ENCODE data around the gene CORO2A.
"Not testable (repeated sequence)": the region's sequence is repeated elsewhere in the genome, so short reads cannot be mapped to it uniquely, and the experiment has no call there.

Gene CORO2A

DNA sequence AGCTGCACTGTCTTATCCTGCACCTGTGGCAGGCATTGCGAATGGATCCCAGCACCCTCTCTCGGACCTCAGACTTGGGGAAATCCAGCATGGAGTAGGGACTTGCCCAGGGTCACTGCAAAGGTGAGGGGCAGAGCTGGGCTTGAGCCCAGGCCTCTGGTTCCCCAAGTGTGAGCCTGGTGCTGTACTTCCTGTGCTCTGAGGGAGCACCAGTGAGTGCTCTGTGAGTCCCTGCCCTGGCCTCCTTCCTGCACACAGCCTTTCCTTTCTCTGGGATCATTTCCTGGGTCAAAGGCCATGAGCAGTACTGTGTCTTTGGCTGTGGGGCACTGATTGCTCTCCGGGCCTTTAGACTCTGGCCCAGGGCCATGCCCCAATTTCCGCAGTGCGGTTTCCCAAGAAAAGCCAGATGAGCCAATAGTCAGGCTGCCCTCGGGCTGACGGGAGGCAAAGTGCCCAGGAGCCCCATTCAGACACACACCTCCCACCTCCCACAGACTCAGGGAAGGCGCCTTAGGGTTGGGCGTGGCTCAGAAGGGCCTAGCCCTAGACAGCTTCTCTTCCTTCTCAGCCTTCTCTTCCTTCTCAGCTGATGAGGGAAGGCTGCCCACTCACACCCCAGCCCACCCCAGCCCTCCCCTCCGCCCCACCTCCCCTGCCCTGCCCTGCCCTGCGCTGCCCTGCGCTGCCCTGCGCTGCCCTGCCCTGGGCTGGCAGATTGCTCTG is 50.1 kb downstream of the CORO2A start:
- DNase-seq (ENCODE audit: low read depth), result no peak

DNA sequence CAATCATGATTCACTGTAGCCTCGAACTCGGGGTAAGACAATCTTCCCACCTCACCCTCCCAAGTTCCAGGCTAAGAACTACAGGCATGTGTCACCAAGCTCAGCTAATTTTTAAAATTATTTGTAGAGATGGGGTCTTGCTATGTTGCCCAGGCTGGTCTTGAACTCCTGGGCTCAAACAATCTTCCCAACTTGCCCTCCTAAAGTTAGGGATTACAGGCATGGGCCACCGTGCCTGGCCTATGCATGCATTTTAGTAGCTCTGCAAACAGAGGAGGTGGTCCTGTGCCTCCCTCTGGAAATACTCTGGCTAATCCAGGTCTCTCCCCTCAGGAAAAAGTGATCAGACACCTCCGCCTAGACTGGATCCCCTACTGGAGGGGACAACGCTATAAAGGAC is 51.9 kb downstream of the CORO2A start:
- no peak for DNase-seq (ENCODE audit: low read depth)

DNA sequence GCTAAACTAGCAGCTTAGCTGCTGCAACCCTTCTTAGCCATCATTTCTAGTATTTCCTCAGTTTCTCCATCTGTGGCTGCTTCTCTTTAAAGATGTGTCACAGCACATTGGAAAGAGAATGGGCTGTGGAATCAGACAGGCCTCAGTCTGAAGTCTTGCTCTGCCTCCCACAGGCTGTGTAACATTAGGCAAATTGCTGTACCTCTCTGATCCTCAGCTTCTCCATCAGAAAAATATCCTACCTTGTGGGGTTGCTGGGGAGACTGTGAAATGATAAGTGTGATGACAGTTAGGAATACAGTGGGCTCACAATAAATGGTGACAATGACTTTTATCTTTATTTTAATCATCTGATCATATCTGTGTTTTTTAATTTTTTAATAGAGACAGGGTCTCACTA is 55.9 kb downstream of the CORO2A start:
- no peak for DNase-seq (ENCODE audit: low read depth)

DNA sequence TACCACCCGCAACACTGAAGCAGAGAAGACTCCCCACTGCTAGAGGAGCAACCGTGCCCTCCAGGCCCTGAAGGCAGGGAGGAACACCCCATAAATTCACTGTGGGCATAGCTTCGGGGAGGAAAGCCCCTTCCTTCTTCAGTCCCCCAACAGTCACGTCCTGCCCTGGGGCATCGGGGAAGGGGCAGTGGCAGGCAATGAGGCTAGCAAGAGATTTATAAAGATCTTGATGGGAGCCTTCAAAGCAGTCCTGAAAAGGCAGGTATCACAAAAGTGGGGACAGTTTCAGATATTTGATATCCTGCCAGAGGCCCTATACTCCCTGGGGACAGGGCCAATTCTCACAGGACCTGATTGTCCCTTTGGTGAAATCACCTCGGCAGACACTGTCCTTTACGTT is 56.5 kb downstream of the CORO2A start:
- DNase-seq (ENCODE audit: low read depth), result no peak

DNA sequence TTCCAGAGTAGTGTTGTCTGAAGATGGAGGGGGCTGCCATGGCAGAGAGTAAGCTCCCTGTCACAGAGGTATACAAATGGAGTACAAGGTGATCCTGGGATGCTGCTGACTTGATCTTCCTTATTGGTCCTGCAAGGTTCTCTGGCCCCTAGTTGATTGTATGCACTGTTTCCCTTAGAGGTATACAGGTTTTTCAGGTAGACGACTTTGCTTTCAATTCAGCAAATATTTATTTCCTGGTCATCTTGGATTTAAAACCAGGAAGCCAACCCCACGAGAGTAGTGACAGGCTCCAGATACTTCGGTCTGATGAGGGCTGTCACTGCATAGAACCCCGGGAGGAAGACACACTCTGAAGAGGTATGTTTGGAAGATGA is 56.9 kb downstream of the CORO2A start:
- no peak for DNase-seq (ENCODE audit: low read depth)

DNA sequence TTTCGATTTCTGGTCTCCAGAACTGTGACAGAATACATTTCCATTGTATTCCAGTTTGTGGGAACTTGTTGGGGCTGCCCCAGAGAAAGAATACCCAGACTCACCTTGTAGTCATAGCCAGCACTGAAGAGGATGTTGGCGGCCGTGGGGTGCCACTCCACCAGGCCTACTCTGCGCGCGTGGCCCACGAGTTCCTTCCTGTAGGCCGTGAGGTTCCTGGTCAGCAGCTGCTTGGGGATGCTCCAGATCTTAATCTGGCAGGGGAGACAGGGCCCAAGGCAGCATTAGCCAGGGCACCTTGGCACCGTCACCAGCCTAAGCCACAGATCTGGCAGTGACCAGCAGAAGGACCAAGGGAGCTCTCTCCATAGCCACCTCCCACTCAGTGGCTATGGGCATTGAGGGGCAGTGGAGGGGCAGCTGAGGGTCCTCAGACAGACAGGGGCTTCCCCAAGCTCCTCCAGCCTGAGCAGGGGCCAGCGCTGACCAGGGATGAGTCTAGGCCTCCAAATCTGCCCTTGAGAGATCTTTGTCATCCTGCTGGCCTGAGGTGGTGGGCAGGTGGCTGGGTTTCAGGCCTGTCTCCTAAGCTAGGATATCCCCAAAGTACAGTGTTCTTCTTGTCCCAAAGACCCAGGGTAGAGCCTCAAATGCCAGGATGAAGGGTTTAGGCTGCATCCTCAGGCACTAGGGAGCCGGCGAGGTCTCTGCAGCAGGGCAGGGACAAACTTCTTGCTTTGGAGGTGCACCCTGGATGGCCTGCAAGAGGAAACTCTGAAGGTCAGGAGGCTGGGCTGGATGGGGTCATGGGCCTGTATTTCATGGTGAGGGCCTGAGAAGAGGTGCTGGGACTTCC is 57.5 kb downstream of the CORO2A start:
- DNase-seq (ENCODE audit: low read depth), result no peak

DNA sequence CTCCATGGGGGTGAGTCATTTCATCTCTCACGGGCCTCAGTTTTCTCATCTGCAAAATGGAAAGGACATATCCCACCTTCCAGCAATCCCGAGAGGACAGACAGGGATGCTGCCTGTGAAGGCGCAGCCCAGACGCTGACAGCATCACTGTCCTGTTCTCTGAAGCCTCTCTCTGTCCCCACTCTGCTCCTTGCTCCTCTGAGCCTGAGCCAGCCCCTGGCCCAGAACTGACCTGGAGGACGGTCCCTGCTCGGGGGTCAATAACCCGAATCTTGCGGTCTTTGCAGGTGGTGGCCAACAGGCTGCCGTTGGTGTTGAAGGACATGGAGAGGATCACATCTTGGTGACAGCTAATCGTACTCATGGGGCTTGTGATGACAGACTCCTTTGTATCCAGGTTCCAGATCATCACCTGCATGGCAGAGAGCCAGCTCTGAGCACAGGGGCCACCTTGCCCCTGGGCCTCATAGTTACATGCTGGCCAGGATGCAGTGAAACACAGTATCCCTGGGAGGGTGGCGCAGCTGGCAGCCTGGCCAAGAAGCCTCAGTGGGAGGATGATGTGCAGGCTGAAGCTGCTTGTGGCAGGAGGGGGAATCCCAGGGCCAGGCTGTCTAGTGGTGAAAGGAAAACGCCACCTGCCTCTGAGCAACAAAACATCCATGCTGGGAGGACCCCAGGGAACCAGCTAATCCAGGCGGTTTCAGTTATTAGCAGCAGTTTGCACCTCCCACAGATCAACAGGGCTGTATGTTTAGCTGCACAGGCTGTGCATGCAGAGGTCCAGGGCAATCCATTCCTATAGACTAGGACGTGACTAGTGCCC is 59.4 kb downstream of the CORO2A start:
- no peak for DNase-seq (ENCODE audit: low read depth)

DNA sequence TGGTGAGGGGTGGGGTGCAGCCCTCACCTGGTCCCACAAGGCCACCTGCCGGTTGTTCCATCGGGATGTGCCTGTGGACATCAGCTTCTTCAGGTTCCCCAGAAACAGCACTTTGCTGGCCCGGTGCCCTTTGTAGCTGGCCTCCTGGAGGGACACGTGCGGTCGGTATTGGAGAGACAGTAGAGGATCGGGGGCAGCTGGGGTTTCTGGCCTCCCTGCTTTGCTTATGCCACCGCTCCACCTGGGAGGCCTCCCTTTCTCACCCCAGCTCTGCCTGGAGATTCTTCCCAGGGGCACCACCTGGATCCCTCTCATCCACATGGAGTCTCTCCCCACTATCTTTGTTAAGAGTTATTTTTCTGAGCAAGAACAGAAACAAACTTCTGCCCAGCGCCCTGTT is 60.3 kb downstream of the CORO2A start:
- DNase-seq (ENCODE audit: low read depth), result no peak

DNA sequence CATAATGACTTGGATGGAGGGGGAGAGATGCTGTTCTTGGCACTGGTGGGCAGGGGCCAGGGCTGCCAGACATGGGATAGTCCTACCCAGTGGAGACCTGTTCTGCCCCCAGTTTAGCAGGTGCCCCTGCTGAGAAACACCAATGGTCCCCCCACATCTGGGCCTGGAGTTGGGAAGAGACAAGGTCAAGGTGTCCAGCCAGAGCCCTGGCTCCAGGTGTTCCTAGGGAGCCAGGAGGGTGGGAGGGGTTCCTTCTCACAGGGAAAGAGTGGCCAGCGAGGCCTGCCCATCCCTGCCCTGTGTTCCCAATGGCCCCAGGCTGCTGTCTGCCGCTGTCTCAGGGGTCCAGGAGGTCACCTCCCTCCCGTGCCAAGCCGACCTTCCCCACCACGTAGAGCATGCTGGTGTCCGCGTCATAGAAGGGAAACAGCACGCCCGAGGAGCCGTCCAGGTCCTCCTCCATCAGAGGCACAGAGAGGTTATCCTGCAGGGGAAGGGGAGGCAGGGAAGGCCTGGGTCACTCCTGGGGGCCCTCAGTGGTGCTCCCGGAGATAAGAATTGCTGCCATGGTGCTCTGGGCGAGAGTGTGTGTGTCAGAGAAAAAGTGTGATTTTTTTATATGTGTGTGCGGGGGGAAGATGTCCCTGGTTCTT is 61.7 kb downstream of the CORO2A start:
- no peak for DNase-seq (ENCODE audit: low read depth)

DNA sequence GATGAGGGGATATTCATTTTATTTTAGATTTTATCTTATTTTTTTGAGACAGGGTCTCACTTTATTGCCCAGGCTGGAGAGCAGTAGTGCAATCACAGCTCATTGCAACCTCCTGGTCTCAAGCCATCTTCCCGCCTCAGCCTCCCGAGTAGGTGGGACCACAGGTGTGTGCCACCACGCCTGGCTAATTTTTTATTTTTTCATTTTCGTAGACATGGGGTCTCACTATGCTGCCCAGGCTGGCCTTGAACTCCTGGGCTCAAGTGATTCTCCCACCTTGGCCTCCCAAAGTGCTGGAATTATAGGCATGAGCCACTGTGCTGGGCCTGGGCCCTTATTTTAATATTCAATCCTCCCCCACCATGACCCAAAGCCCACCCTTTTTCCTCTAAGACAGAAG is 62.4 kb downstream of the CORO2A start:
- DNase-seq (ENCODE audit: low read depth), result not testable (repeated sequence)

DNA sequence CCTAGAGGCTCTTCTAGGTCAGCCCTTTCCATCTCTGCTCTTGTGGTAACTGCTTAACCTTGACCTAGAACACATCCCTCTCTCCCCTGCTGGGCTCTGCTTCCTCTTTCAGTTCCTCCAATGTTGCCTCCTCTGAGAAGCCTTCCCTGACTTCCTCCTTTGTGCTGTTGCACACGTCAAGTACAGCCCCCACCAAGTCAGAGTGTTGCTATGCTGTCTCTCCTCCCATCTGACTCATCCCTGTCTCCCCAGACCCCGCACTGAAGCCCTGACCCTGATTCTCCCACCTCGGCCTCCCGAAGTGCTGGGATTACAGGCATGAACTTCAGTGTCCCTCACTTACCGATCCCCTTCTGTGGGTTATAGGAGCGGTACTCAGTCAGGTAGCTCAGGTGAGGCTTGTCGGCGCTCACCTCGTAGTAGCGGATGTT is 63.0 kb downstream of the CORO2A start:
- no peak for DNase-seq (ENCODE audit: low read depth)

DNA sequence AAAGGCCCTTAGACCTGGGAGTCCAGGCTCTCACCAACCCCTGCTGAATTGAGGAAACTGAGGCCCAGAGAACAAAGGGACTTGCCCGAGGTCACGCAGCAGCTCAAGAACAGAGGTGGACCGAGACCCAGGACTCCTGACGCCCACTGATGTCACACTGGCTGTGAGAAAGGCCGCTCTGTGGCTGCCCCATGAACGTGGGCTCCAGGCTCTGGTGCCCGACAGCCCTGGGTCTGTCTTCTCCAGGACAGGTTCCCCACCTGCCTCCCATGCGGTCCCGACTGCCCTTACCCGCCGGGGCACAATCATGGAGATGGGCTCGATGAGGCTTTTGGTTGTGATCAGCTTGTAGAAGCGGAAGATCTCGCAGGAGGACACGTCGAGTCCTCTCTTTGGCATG is 64.1 kb downstream of the CORO2A start:
- no peak for DNase-seq (ENCODE audit: low read depth)

DNA sequence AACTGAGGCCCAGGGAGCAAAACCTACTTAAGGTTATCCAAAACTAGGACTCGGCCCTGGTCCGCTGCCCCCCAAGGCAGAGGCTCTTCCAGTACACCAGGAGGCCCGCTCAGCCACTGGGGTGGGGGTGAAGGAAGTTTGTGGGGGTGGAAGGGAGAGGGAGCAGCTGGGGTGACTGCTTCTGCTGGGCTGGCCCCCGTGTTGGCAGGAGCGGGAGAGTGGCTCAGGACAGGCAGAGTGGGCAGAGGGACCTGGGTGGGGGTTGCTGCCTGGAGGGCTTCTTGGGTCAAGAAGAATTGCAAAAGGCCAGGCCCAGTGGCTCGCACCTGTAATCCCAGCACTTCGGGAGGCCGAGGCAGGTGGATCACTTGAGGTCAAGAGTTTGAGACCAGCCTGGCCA is 65.2 kb downstream of the CORO2A start:
- DNase-seq (ENCODE audit: low read depth), result no peak

DNA sequence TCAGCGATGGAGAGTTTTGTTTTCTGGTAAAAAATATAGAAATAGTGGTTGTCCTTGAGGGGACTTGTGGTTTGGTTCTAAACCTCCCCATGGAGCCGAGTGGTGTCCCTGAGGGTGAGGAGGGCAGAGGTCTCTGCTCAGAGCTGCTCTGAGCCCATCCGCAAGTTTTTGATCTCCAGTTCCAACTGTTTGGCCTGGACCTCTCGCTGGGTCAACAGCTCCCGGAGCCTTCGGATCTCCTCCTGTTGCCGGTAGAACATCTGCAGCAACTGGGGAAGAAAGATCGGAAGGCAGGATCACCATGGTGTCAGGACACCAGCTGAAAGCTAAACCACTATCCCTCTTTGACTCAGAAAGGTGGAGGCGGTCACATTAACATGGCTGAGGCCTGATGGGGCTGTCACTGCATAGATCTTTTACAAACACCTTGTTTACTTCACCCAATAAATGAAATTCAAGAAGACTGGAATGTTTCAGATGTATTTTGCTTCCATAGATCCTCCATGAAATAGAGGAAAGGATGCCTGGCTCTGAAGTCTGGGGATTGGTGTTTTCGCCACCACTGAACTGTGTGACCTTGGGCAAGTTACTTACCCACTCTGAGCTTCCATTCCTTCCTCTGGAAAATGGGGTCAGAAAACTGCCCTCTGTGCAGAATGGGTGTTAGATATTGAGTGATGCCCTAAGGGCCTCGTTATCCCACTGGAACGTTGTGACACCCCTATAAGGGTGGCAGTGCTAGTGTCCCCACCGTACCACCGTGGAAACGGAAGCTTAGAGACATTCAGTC is 67.6 kb downstream of the CORO2A start:
- DNase-seq (ENCODE audit: low read depth), result no peak

DNA sequence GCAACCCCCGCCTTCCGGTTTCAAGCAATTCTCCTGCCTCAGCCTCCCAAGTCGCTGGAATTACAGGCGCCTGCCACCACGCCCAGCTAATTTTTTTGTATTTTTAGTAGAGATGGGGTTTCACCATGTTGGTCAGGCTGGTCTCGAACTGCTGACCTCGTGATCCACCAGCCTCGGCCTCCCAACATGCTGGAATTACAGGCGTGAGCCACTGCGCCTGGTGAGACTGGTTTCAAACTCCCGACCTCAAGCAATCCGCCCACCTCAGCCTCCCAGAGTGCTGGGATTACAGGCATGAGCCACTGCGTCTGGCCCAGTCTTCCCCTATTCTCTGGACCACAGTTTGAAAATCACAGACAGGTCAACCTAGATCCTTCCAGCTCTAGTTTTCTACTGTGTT is 68.3 kb downstream of the CORO2A start:
- DNase-seq (ENCODE audit: low read depth), result not testable (repeated sequence)

DNA sequence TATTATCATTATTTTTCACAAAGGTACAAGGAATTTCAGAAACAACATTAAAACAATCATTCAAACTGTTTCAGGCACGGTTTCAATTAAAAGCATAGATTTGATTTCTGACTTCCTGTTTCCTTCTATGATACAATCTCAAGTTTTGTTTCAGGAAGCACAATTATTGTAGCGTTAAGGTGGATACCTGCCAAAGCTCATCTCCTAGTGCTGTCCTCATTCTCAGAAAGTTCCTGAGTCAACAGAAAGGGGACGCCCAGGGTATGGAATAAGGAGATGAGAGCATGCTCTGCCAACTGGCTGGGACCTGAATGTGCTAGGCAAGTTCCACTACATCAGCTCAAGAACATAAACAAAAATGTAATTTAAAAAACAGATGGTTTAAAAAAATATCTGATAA is 71.4 kb downstream of the CORO2A start:
- DNase-seq (ENCODE audit: low read depth), result no peak

DNA sequence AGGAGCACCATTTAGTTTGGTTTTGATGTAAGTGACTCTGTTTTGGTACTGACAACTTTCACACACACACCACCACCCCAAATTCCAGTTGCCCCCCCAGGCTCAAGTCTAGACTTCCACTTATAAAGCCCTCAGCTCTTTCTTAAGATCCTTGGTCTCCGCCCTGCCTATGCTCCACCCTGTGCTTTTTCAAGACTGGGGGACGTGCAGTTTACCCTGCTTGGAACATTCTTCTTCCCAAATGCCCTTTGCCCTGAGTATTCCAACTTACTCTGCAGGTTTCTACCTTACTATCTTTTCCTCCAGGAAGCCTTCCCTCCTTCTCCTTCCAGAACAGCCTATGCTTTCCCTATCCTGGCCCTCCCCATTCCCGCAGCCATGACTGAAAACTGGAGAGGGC is 72.0 kb downstream of the CORO2A start:
- DNase-seq (ENCODE audit: low read depth), result no peak

DNA sequence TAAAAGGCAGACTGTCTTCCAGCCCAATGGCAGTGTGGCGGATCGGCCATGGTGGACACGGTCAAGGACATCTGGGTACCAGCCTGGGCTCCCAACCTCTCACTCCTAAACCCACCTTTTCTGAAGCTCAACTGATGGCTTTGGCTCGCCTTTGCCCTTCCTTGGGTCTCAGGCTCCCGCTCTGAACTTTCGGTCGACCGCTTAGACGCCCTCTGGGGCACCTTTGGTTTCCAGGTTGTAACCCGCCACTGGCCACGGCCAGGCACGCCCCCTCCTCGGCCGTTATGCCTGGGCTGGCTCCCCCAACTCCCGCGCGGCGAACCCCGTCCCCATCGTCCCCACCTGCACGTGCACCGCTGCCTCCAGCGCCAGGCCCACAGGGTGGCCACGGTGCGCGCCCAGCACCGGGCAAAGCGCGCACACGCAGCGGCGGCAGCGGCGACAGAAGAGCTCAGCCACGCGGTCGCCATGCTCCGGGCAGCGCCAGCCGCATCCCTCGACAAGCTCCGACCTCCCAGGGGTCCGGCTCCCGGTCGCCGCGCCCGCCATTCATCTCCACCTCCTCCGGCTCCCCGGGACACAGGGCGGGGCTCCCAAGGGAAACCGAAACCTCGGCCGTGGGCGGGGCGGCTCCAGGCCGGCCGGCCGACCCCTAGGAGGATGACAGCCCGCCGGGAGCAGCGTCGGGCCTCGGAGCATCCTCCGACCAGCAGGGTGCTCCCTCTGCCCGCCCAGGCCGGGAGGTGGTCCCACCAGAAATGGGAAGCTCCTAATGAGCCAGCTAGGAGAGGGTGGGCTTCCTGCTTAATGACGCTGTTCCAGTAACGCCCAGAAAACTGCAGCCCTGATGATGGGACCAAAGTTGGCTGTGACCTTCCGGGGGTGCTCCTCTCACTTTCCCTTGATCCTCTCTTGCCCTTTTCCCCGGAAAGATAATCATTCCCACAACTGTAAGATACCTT is 73.5 kb downstream of the CORO2A start, which contains the start of gene TRIM14:
TSS of gene TRIM14 (minus strand) at position 583 of the 962 bp plus-strand sequence. CDS start at position 549, 34 bp downstream.
- peak; percentile 27 for DNase-seq (ENCODE audit: low read depth)

DNA sequence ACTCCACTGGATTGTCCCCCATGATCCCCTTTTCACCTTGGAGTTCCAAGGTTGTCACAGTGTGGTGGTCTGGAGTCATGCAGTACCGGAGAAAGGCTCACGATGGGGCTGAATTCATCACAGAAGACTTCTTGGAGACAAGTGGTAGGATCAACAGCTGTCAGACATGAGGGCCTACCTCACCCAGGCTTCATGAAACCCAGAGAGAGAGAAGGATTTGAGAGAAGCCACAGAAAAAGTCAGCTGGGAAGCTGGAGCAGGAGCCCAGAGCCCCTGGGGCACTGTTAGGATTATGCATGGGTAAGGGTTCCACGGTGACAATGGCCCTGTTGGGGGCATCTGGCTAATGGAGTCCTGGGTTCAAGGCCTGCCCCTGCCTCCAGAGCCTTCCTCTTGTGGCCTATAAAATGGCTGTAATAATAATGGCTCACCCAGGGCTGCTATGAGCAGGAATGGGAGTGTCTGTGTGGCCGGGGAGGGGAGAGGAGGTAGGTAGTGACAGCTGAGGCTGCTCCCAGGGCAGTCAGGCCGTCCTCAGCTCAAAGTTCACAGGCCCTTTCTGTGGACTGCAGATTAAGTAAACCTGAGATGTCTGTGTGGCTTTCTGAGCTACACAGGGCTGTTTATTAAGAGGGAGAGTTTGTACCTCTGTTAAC is 74.3 kb downstream of the CORO2A start:
- no peak for DNase-seq (ENCODE audit: low read depth)

All from HS-27A (cell line).